Nephron progenitor cell (in vitro differentiated cells): Measurements from ENCODE around the gene TBRG1.

ENCODE experiments used
- DNase-seq: peaks from one replicate; pipeline ENCODE4 v3.0.0; 2021
- H3K27ac Mint-ChIP-seq: 2 replicates; pipeline ENCODE4 v1.8.0; 2021; ENCODE audit warnings: mild to moderate bottlenecking, moderate library complexity, mixed read lengths
- H3K27me3 Mint-ChIP-seq: 2 replicates; pipeline ENCODE4 v1.8.0; 2021; ENCODE audit warnings: mild to moderate bottlenecking, low read depth, mixed read lengths; ENCODE audit not compliant: poor library complexity
- H3K36me3 Mint-ChIP-seq: 2 replicates; pipeline ENCODE4 v1.8.0; 2021; ENCODE audit warnings: low read depth, mixed read lengths
- H3K4me1 Mint-ChIP-seq: 2 replicates; pipeline ENCODE4 v1.8.0; 2021; ENCODE audit warnings: mixed read lengths
- H3K4me3 Mint-ChIP-seq: 2 replicates; pipeline ENCODE4 v1.8.0; 2021; ENCODE audit warnings: mild to moderate bottlenecking, moderate library complexity, mixed read lengths
- H3K9me3 Mint-ChIP-seq: 2 replicates; pipeline ENCODE4 v1.8.0; 2021; ENCODE audit warnings: mild to moderate bottlenecking, moderate library complexity, mixed read lengths
- CTCF ChIP-seq: fragments of 200-600 bp; sonication (generic); IDR thresholded peaks from 2 replicates; pipeline ENCODE4 v1.5.0; 2021; ENCODE audit warnings: antibody characterized with exemption

TBRG1 gene

GRCh38 chr11:124583781-124584180 lies 38.9 kb upstream of the TBRG1 start:
- Mint-ChIP-seq H3K4me3 (no peak overlapping the region), H3K27me3 (peaks cover 4% of the 10 kb centered on the region), H3K4me1 (peaks cover 17% of the 10 kb centered on the region), H3K27ac (no peak overlapping the region), H3K9me3 (no peaks in the 10 kb centered on the region), H3K36me3 (no peaks in the 10 kb centered on the region)
- no peak for DNase-seq
- TF ChIP-seq CTCF = no peak

- H3K4me3 Mint-ChIP-seq = no peak overlapping the region
- no peak for TF ChIP-seq CTCF
- no peaks in the 10 kb centered on the region for H3K36me3 Mint-ChIP-seq
- no peak for DNase-seq
- H3K4me1 Mint-ChIP-seq = peaks cover 17% of the 10 kb centered on the region
- H3K27ac Mint-ChIP-seq = no peak overlapping the region
- peaks cover 4% of the 10 kb centered on the region for H3K27me3 Mint-ChIP-seq
- no peaks in the 10 kb centered on the region for H3K9me3 Mint-ChIP-seq
Observed at GRCh38 chr11:124584681-124585372, 37.8 kb upstream of the TBRG1 start.

GRCh38 chr11:124586238-124586860 lies 36.3 kb upstream of the TBRG1 start:
- DNase-seq = peak; percentile 67
- Mint-ChIP-seq H3K36me3 (no peaks in the 10 kb centered on the region), H3K4me3 (no peak overlapping the region), H3K27me3 (peaks cover 4% of the 10 kb centered on the region), H3K9me3 (no peaks in the 10 kb centered on the region), H3K27ac (no peak overlapping the region), H3K4me1 (peaks cover 14% of the 10 kb centered on the region)
- peak; percentile 53 for TF ChIP-seq CTCF

- Mint-ChIP-seq H3K27ac (no peak overlapping the region), H3K36me3 (no peaks in the 10 kb centered on the region), H3K4me3 (no peak overlapping the region), H3K4me1 (no peaks in the 10 kb centered on the region), H3K9me3 (no peaks in the 10 kb centered on the region), H3K27me3 (peaks cover 4% of the 10 kb centered on the region)
- DNase-seq = no peak
- TF ChIP-seq CTCF = no peak
Observed at GRCh38 chr11:124591430-124591829, 31.2 kb upstream of the TBRG1 start.

- Mint-ChIP-seq H3K27me3 (peaks cover 4% of the 10 kb centered on the region), H3K4me3 (no peak overlapping the region), H3K27ac (no peak overlapping the region), H3K9me3 (no peaks in the 10 kb centered on the region), H3K36me3 (no peaks in the 10 kb centered on the region), H3K4me1 (no peaks in the 10 kb centered on the region)
- DNase-seq = no peak
- no peak for TF ChIP-seq CTCF
Observed at GRCh38 chr11:124592627-124593026, 30.0 kb upstream of the TBRG1 start.

GRCh38 chr11:124595302-124595701 lies 27.4 kb upstream of the TBRG1 start:
- no peak overlapping the region for H3K4me3 Mint-ChIP-seq
- no peaks in the 10 kb centered on the region for H3K36me3 Mint-ChIP-seq
- no peak for TF ChIP-seq CTCF
- no peak overlapping the region for H3K27ac Mint-ChIP-seq
- no peaks in the 10 kb centered on the region for H3K4me1 Mint-ChIP-seq
- DNase-seq = no peak
- no peaks in the 10 kb centered on the region for H3K9me3 Mint-ChIP-seq
- peaks cover 11% of the 10 kb centered on the region for H3K27me3 Mint-ChIP-seq
